ENCODE data around the gene CEP112. TPM values are rescaled to one million over a fixed set of nuclear protein-coding genes. Genes with fewer than 3 reads are reported as not detected.

Gene CEP112
- total and polyA plus RNA-seq, 2 donors (not counting 3 experiments of a cell fraction or from before 2014, with no cell fraction given): 1.5 to 25.3 TPM

GRCh38 chr17:65688307-65688706 lies 503.6 kb downstream of the CEP112 start:
- no peak for FAIRE-seq
- DNase-seq (ENCODE audit: low read depth, low spot score): no peak
- Histone ChIP-seq H3K9ac (replicated peaks; ENCODE audit: extremely low read depth, insufficient read depth, low read length) (no peak overlapping the region), H3K4me2 (ENCODE audit: insufficient read depth, low read length) (no peak overlapping the region), H2AFZ (ENCODE audit: low read depth, low read length) (no peak overlapping the region), H3K36me3 (ENCODE audit: control insufficient read depth in 2 of 2, extremely low read depth in 1 of 2, insufficient read depth in 2 of 2, low read length in 2 of 2) (no peaks in the 10 kb centered on the region), H4K20me1 (replicated peaks; ENCODE audit: control insufficient read depth, extremely low read depth, insufficient read depth, low read length) (no peaks in the 10 kb centered on the region), H3K4me1 (ENCODE audit: control insufficient read depth, extremely low read depth, insufficient read depth, low read length) (peaks cover 10% of the 10 kb centered on the region), H3K27me3 (ENCODE audit: control insufficient read depth in 2 of 2, insufficient read depth in 2 of 2, low read length in 2 of 2) (no peaks in the 10 kb centered on the region), H3K9me3 (replicated peaks; ENCODE audit: control insufficient read depth, insufficient read depth, low read length) (no peaks in the 10 kb centered on the region), H3K9me1 (replicated peaks; ENCODE audit: control insufficient read depth, extremely low read depth, insufficient read depth, low read length) (no peaks in the 10 kb centered on the region), H3K27ac (ENCODE audit: insufficient read depth, low read depth, low read length) (no peak overlapping the region), H3K79me2 (ENCODE audit: control insufficient read depth, insufficient read depth, low read length) (no peaks in the 10 kb centered on the region), H3K4me3 (replicated peaks in 1 of 3; ENCODE audit: insufficient read depth in 1 of 3, low read depth in 1 of 3, low read length in 3 of 3) (no peak overlapping the region)
- CTCF ChIA-PET: interaction anchor here (0.6 kb wide), 1 partner anchor 18 kb away, joined by 3 read pairs; no protein-coding TSS in a partner anchor
- no TSS peak for BruUV-seq (replicated peaks)
- POLR2A ChIA-PET: no interaction called here
- intact Hi-C loops (cut with micrococcal nuclease) (no loop called here), dilution Hi-C loops (cut with MboI; ENCODE audit: extremely low pct_ligation_motif_present, low sequenced_read_pairs) (no loop called here)
- no peak for TF ChIP-seq MYC (IDR thresholded peaks at IDR 0.05; ENCODE audit: low read depth, low read length)
- TF ChIP-seq EZH2 (IDR thresholded peaks at IDR 0.05; ENCODE audit: borderline replicate concordance, low read depth, low read length, severe bottlenecking): no peak
- TF ChIP-seq MAX (IDR thresholded peaks at IDR 0.05; ENCODE audit: insufficient read depth, insufficient read length): no peak
- no peak for TF ChIP-seq POLR2AphosphoS5 (IDR thresholded peaks at IDR 0.05; ENCODE audit: insufficient read depth, low read depth, low read length)
- no peak for TF ChIP-seq GATA2 (IDR thresholded peaks at IDR 0.05; ENCODE audit: insufficient read depth, insufficient read length, low read depth, low read length)
- no peak for TF ChIP-seq POLR2A (IDR thresholded peaks at IDR 0.05; ENCODE audit: low read depth, low read length)
- no peak for TF ChIP-seq FOS (IDR thresholded peaks at IDR 0.05; ENCODE audit: borderline replicate concordance, insufficient read depth, low read length)
- TF ChIP-seq CTCF (IDR thresholded peaks at IDR 0.05; ENCODE audit: extremely low read depth in 1 of 2, insufficient read depth in 1 of 2, low read depth in 1 of 2, low read length in 2 of 2): no peak
- TF ChIP-seq JUN (IDR thresholded peaks at IDR 0.05; ENCODE audit: borderline replicate concordance, insufficient read depth, insufficient read length, low read depth): no peak

All from endothelial cell of umbilical vein (primary cell).